Endothelial cell (in vitro differentiated cells): Measurements from ENCODE around the gene INS. TPM values are rescaled to one million over a fixed set of nuclear protein-coding genes. Genes with fewer than 3 reads are reported as not detected.

Experiments
- DNase-seq: peaks from one replicate; pipeline ENCODE4 v3.0.0; 2021; ENCODE audit warnings: low spot score
- H3K27ac Mint-ChIP-seq: one replicate; pipeline ENCODE4 v1.8.0; 2021; ENCODE audit warnings: mixed read lengths, inconsistent platforms; ENCODE audit not compliant: unreplicated experiment
- H3K27me3 Mint-ChIP-seq: one replicate; pipeline ENCODE4 v1.8.0; 2021; ENCODE audit warnings: mild to moderate bottlenecking, moderate library complexity, mixed read lengths, inconsistent platforms; ENCODE audit not compliant: unreplicated experiment
- H3K36me3 Mint-ChIP-seq: one replicate; pipeline ENCODE4 v1.8.0; 2021; ENCODE audit warnings: mild to moderate bottlenecking, low read depth, mixed read lengths, inconsistent platforms; ENCODE audit not compliant: unreplicated experiment
- H3K4me1 Mint-ChIP-seq: one replicate; pipeline ENCODE4 v1.8.0; 2021; ENCODE audit warnings: mild to moderate bottlenecking, mixed read lengths, inconsistent platforms; ENCODE audit not compliant: unreplicated experiment
- H3K4me3 Mint-ChIP-seq: one replicate; pipeline ENCODE4 v1.8.0; 2021; ENCODE audit warnings: mild to moderate bottlenecking, mixed read lengths, inconsistent platforms; ENCODE audit not compliant: unreplicated experiment
- H3K9me3 Mint-ChIP-seq: one replicate; pipeline ENCODE4 v1.8.0; 2021; ENCODE audit warnings: mixed read lengths, inconsistent platforms; ENCODE audit not compliant: unreplicated experiment
- CTCF ChIP-seq: fragments of 200-600 bp; sonication (generic); IDR thresholded peaks from one replicate; pipeline ENCODE4 v1.5.0; 2021; ENCODE audit warnings: antibody characterized with exemption; ENCODE audit not compliant: unreplicated experiment
- total RNA-seq: library from RNA; stranded (reverse); fragmentation: NEBNext Ultra II Directional; extraction: Animal tissue kit (Norgen Biotek cat#: 25700); gene quantifications from one replicate; pipeline ENCODE4 v1.2.1, GENCODE V29; 2021; ENCODE audit not compliant: unreplicated experiment

Gene INS
- total RNA-seq, 1 donor from 2014 or later: not detected

GRCh38 chr11:2199466-2200341, 38.7 kb upstream of the INS start:
- Mint-ChIP-seq H3K27ac (no peak overlapping the region), H3K4me3 (no peak overlapping the region), H3K27me3 (peaks cover 14% of the 10 kb centered on the region), H3K4me1 (peaks cover 2% of the 10 kb centered on the region), H3K36me3 (peaks cover 5% of the 10 kb centered on the region), H3K9me3 (no peaks in the 10 kb centered on the region)
- DNase-seq: no peak
- TF ChIP-seq CTCF: no peak

GRCh38 chr11:2198621-2199365, 37.8 kb upstream of the INS start:
- Mint-ChIP-seq H3K27me3 (peaks cover 14% of the 10 kb centered on the region), H3K4me3 (no peak overlapping the region), H3K27ac (no peak overlapping the region), H3K9me3 (no peaks in the 10 kb centered on the region), H3K4me1 (peaks cover 2% of the 10 kb centered on the region), H3K36me3 (peaks cover 5% of the 10 kb centered on the region)
- DNase-seq: no peak
- TF ChIP-seq CTCF: no peak

- Mint-ChIP-seq H3K36me3 (peaks cover 5% of the 10 kb centered on the region), H3K9me3 (no peaks in the 10 kb centered on the region), H3K27ac (no peak overlapping the region), H3K4me3 (no peak overlapping the region), H3K27me3 (peaks cover 14% of the 10 kb centered on the region), H3K4me1 (peaks cover 2% of the 10 kb centered on the region)
- TF ChIP-seq CTCF: no peak
- DNase-seq: no peak
Measured at GRCh38 chr11:2197771-2198520, 36.9 kb upstream of the INS start.

- peaks cover 14% of the 10 kb centered on the region for H3K27me3 Mint-ChIP-seq
- H3K27ac Mint-ChIP-seq: no peak overlapping the region
- H3K4me3 Mint-ChIP-seq: no peak overlapping the region
- H3K36me3 Mint-ChIP-seq: peaks cover 5% of the 10 kb centered on the region
- peak; percentile 54 for TF ChIP-seq CTCF
- H3K4me1 Mint-ChIP-seq: peaks cover 2% of the 10 kb centered on the region
- peak; percentile 87 for DNase-seq
- no peaks in the 10 kb centered on the region for H3K9me3 Mint-ChIP-seq
Measured at GRCh38 chr11:2196970-2197770, 36.2 kb upstream of the INS start.
